ENCODE data around the gene FCF1.

FCF1 gene

DNA sequence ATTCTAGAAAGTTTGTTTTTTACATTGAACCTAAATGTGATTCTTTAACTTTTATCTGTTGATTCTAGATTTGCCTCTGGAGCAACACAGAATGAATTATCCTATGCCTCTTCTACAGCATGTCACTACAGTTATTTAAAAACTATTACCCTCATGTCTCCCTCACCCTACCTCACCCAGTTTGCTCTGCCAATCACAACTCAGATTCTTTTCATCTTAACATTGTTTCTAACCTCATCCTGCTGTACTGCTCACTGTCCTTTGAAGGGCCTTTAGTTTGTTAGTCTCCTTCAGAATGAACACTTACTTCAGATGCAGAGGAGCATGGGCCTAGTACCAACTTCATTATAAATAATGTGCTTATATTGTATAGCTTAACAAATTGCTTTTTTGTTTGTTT is 71.7 kb downstream of the FCF1 start:
- Histone ChIP-seq H3K9me3 (ENCODE audit: control insufficient read depth, insufficient read depth, low read depth, low read length) (no peaks in the 10 kb centered on the region), H3K4me1 (ENCODE audit: control insufficient read depth, insufficient read depth, low read length) (peaks cover 7% of the 10 kb centered on the region; the same call in 1 of the 2 replicates), H3K4me3 (ENCODE audit: low read depth, low read length) (no peak overlapping the region), H3K27ac (ENCODE audit: extremely low read depth, low read depth, low read length) (peak overlapping the region; percentile 11; the same call in 1 of the 2 replicates), H3K36me3 (ENCODE audit: control insufficient read depth in 2 of 2, insufficient read depth in 1 of 2, low read length in 2 of 2) (peaks cover 81 to 82% of the 10 kb centered on the region in 2 experiments)
- CTCF ChIA-PET: interaction anchor here (0.6 to 1.6 kb wide), 4 partner anchors 11 to 174 kb away, joined by 4 to 7 read pairs (median 4); no protein-coding TSS in a partner anchor
- POLR2A ChIA-PET: interaction anchor here (1.4 kb wide), 1 partner anchor 21 kb away, joined by 6 read pairs; the partner anchor contains the start of gene YLPM1
- TF ChIP-seq ZNF239 (tag by site-specific recombination; IDR thresholded peaks at IDR 0.05) (no peak), ZSCAN4 (tag by site-specific recombination; IDR thresholded peaks at IDR 0.05) (no peak), ZNF626 (tag by site-specific recombination; IDR thresholded peaks at IDR 0.05) (no peak), HOXC10 (CRISPR knock-in tag; IDR thresholded peaks at IDR 0.05) (no peak), ZSCAN23 (tag by site-specific recombination; IDR thresholded peaks at IDR 0.05) (no peak), ZEB2 (tag by site-specific recombination; IDR thresholded peaks at IDR 0.05) (no peak), ZNF561 (tag by site-specific recombination; IDR thresholded peaks at IDR 0.05; ENCODE audit: borderline replicate concordance) (no peak)

GRCh38 chr14:74785056-74785613 is 72.2 kb downstream of the FCF1 start:
- Histone ChIP-seq H3K9me3 (ENCODE audit: control insufficient read depth, insufficient read depth, low read depth, low read length) (no peaks in the 10 kb centered on the region), H3K27ac (ENCODE audit: extremely low read depth, low read depth, low read length) (peak overlapping the region; percentile 11; the same call in 1 of the 2 replicates), H3K4me3 (ENCODE audit: low read depth, low read length) (no peak overlapping the region), H3K36me3 (ENCODE audit: control insufficient read depth in 2 of 2, insufficient read depth in 1 of 2, low read length in 2 of 2) (peaks cover 76 to 78% of the 10 kb centered on the region in 2 experiments), H3K4me1 (ENCODE audit: control insufficient read depth, insufficient read depth, low read length) (peaks cover 7% of the 10 kb centered on the region; the same call in 1 of the 2 replicates)
- ChIA-PET CTCF (interaction anchor here (0.6 to 1.6 kb wide), 4 partner anchors 11 to 174 kb away, joined by 4 to 7 read pairs (median 4); no protein-coding TSS in a partner anchor), POLR2A (interaction anchor here (1.4 kb wide), 1 partner anchor 22 kb away, joined by 6 read pairs; the partner anchor contains the start of gene YLPM1)
- no peak for TF ChIP-seq ZNF623 (tag by site-specific recombination; IDR thresholded peaks at IDR 0.05)
- TF ChIP-seq BCL11A (tag by site-specific recombination; IDR thresholded peaks at IDR 0.05; ENCODE audit: low read depth): 0 out of 2 replicates have a peak, but pooled peaks have one; percentile 14
- TF ChIP-seq, protein P1, sequence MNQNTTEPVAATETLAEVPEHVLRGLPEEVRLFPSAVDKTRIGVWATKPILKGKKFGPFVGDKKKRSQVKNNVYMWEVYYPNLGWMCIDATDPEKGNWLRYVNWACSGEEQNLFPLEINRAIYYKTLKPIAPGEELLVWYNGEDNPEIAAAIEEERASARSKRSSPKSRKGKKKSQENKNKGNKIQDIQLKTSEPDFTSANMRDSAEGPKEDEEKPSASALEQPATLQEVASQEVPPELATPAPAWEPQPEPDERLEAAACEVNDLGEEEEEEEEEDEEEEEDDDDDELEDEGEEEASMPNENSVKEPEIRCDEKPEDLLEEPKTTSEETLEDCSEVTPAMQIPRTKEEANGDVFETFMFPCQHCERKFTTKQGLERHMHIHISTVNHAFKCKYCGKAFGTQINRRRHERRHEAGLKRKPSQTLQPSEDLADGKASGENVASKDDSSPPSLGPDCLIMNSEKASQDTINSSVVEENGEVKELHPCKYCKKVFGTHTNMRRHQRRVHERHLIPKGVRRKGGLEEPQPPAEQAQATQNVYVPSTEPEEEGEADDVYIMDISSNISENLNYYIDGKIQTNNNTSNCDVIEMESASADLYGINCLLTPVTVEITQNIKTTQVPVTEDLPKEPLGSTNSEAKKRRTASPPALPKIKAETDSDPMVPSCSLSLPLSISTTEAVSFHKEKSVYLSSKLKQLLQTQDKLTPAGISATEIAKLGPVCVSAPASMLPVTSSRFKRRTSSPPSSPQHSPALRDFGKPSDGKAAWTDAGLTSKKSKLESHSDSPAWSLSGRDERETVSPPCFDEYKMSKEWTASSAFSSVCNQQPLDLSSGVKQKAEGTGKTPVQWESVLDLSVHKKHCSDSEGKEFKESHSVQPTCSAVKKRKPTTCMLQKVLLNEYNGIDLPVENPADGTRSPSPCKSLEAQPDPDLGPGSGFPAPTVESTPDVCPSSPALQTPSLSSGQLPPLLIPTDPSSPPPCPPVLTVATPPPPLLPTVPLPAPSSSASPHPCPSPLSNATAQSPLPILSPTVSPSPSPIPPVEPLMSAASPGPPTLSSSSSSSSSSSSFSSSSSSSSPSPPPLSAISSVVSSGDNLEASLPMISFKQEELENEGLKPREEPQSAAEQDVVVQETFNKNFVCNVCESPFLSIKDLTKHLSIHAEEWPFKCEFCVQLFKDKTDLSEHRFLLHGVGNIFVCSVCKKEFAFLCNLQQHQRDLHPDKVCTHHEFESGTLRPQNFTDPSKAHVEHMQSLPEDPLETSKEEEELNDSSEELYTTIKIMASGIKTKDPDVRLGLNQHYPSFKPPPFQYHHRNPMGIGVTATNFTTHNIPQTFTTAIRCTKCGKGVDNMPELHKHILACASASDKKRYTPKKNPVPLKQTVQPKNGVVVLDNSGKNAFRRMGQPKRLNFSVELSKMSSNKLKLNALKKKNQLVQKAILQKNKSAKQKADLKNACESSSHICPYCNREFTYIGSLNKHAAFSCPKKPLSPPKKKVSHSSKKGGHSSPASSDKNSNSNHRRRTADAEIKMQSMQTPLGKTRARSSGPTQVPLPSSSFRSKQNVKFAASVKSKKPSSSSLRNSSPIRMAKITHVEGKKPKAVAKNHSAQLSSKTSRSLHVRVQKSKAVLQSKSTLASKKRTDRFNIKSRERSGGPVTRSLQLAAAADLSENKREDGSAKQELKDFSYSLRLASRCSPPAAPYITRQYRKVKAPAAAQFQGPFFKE (tag by site-specific recombination; IDR thresholded peaks at IDR 0.05; ENCODE audit: borderline replicate concordance): no peak
- TF ChIP-seq IKZF3 (tag by site-specific recombination; IDR thresholded peaks at IDR 0.05): no peak
- no peak for TF ChIP-seq ZNF610 (tag by site-specific recombination; IDR thresholded peaks at IDR 0.05; ENCODE audit: borderline replicate concordance)
- no peak for TF ChIP-seq ZNF514 (tag by site-specific recombination; IDR thresholded peaks at IDR 0.05)
- TF ChIP-seq ZNF677 (tag by site-specific recombination; IDR thresholded peaks at IDR 0.05): no peak
- no peak for TF ChIP-seq ZNF704 (tag by site-specific recombination; IDR thresholded peaks at IDR 0.05)
- TF ChIP-seq ZBTB17 (tag by site-specific recombination; IDR thresholded peaks at IDR 0.05): peak; percentile 24; the same call in 1 of the 2 replicates
- TF ChIP-seq FEZF1 (tag by site-specific recombination; IDR thresholded peaks at IDR 0.05): peak; percentile 15; the same call in 1 of the 2 replicates
- TF ChIP-seq, protein P2, sequence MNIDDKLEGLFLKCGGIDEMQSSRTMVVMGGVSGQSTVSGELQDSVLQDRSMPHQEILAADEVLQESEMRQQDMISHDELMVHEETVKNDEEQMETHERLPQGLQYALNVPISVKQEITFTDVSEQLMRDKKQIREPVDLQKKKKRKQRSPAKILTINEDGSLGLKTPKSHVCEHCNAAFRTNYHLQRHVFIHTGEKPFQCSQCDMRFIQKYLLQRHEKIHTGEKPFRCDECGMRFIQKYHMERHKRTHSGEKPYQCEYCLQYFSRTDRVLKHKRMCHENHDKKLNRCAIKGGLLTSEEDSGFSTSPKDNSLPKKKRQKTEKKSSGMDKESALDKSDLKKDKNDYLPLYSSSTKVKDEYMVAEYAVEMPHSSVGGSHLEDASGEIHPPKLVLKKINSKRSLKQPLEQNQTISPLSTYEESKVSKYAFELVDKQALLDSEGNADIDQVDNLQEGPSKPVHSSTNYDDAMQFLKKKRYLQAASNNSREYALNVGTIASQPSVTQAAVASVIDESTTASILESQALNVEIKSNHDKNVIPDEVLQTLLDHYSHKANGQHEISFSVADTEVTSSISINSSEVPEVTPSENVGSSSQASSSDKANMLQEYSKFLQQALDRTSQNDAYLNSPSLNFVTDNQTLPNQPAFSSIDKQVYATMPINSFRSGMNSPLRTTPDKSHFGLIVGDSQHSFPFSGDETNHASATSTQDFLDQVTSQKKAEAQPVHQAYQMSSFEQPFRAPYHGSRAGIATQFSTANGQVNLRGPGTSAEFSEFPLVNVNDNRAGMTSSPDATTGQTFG (tag by site-specific recombination; IDR thresholded peaks at IDR 0.05; ENCODE audit: borderline replicate concordance): no peak
- no peak for TF ChIP-seq ZNF776 (tag by site-specific recombination; IDR thresholded peaks at IDR 0.05; ENCODE audit: borderline replicate concordance)
- TF ChIP-seq ZNF114 (tag by site-specific recombination; IDR thresholded peaks at IDR 0.05): no peak
